H1 (cell line): ENCODE results near the gene IFT43. TPM values are rescaled to one million over a fixed set of nuclear protein-coding genes. Genes with fewer than 3 reads are reported as not detected.

Source experiments
- CTCF ChIA-PET: fragments of 300-600 bp; sonication (Branson Sonifier 250); formaldehyde crosslinking; loops from one replicate; lab custom pipeline; 2021; ENCODE audit not compliant: partially characterized antibody; lab: Charles Lee
- POLR2A ChIA-PET: fragments of 300-600 bp; sonication (Branson Sonifier 250); formaldehyde crosslinking; loops from one replicate; lab custom pipeline; 2021; ENCODE audit warnings: inconsistent platforms; ENCODE audit not compliant: partially characterized antibody; lab: Charles Lee
- DNase-seq, 2 experiments: peaks; one replicate each; pipeline versions ENCODE4 v3.0.0 to v3.0.0-alpha.2; 2010 to 2022; ENCODE audit warnings: low spot score in 2 of 2, low read depth in 1 of 2, mixed read lengths in 1 of 2
- FAIRE-seq: peaks from 2 replicates; lab custom pipeline; 2011; peaks lifted over from hg19 to GRCh38; lab: Jason Lieb, UNC
- H2AFZ ChIP-seq: 2 replicates; pipeline ENCODE4 v1.8.1; 2012; ENCODE audit warnings: low read length, inconsistent platforms
- H2AK5ac ChIP-seq: 2 replicates; pipeline ENCODE4 v1.6.1; 2013; ENCODE audit warnings: low read depth, low read length
- H2BK120ac ChIP-seq: replicated peaks from 2 replicates; pipeline ENCODE3; 2013; ENCODE audit warnings: low read depth, low read length, inconsistent platforms
- H2BK12ac ChIP-seq: 2 replicates; pipeline ENCODE4 v1.6.1; 2013; ENCODE audit warnings: low read depth, low read length
- H2BK15ac ChIP-seq: 2 replicates; pipeline ENCODE4 v1.6.1; 2013; ENCODE audit warnings: low read length
- H2BK20ac ChIP-seq: 2 replicates; pipeline ENCODE4 v1.6.1; 2013; ENCODE audit warnings: low read length
- H2BK5ac ChIP-seq: 2 replicates; pipeline ENCODE4 v1.6.1; 2013; ENCODE audit warnings: low read depth, low read length
- H3K14ac ChIP-seq: 2 replicates; pipeline ENCODE4 v1.6.1; 2013; ENCODE audit warnings: inconsistent platforms; ENCODE audit not compliant: insufficient read length
- H3K18ac ChIP-seq: 2 replicates; pipeline ENCODE4 v1.6.1; 2013; ENCODE audit warnings: low read length; ENCODE audit errors: extremely low read depth
- H3K23ac ChIP-seq: 2 replicates; pipeline ENCODE4 v1.6.1; 2013; ENCODE audit warnings: inconsistent platforms; ENCODE audit not compliant: insufficient read length
- H3K23me2 ChIP-seq: 2 replicates; pipeline ENCODE4 v1.6.1; 2013; ENCODE audit warnings: low read depth, low read length
- H3K27ac ChIP-seq: 2 replicates; pipeline ENCODE4 v1.6.1; 2011; ENCODE audit warnings: low read depth, low read length, inconsistent platforms
- H3K27me3 ChIP-seq, 4 experiments: replicated peaks in 1 of 4; 1 replicate in 1 of 4; 2 replicates in 3 of 4; pipeline versions ENCODE4 v1.6.1 to v1.8.1; 2011 to 2013; ENCODE audit warnings: low read length in 3 of 4, mild to moderate bottlenecking in 3 of 4, inconsistent platforms in 2 of 4, mixed read lengths in 2 of 4, moderate library complexity in 1 of 4; ENCODE audit not compliant: control insufficient read depth in 3 of 4, insufficient read depth in 3 of 4; ENCODE audit errors: extremely low read depth in 1 of 4
- H3K36me3 ChIP-seq, 4 experiments: 2 replicates each; pipeline versions ENCODE4 v1.6.1 to v1.8.1; 2011 to 2013; ENCODE audit warnings: mild to moderate bottlenecking in 4 of 4, low read length in 3 of 4, moderate library complexity in 2 of 4, control low read depth in 1 of 4, inconsistent platforms in 1 of 4; ENCODE audit not compliant: insufficient read depth in 4 of 4, control insufficient read depth in 2 of 4
- H3K4ac ChIP-seq: replicated peaks from 2 replicates; pipeline ENCODE3; 2013; ENCODE audit warnings: low read length, low read depth, mixed read lengths, inconsistent platforms; ENCODE audit not compliant: insufficient read length
- H3K4me1 ChIP-seq, 4 experiments: replicated peaks in 1 of 4; 1 replicate in 1 of 4; 2 replicates in 3 of 4; pipeline versions ENCODE4 v1.6.1 to v1.8.1; 2011 to 2013; ENCODE audit warnings: low read length in 3 of 4, inconsistent platforms in 2 of 4, mixed read lengths in 1 of 4; ENCODE audit not compliant: insufficient read depth in 4 of 4, control insufficient read depth in 3 of 4
- H3K4me2 ChIP-seq, 2 experiments: 2 replicates each; pipeline versions ENCODE4 v1.6.1 to v1.8.1; 2011 to 2013; ENCODE audit warnings: low read depth in 2 of 2, low read length in 2 of 2, control low read depth in 1 of 2, inconsistent platforms in 1 of 2, mild to moderate bottlenecking in 1 of 2; ENCODE audit not compliant: insufficient read depth in 1 of 2
- H3K4me3 ChIP-seq, 4 experiments: fragments of 200-600, 300-600 bp in 1 of 4; sonication (generic), shearing (Covaris generic), sonication (Bioruptor Twin) in 1 of 4; 2 replicates each; pipeline versions ENCODE4 v1.5.1 to v1.8.1; 2011 to 2016; ENCODE audit warnings: low read length in 4 of 4, low read depth in 3 of 4, control low read depth in 2 of 4, inconsistent platforms in 2 of 4, mild to moderate bottlenecking in 2 of 4, mixed read lengths in 1 of 4, moderate library complexity in 1 of 4; ENCODE audit not compliant: insufficient read depth in 2 of 4; ENCODE audit errors: extremely low read depth in 1 of 4
- H3K56ac ChIP-seq: replicated peaks from 2 replicates; pipeline ENCODE3; 2013; ENCODE audit warnings: low read depth, mild to moderate bottlenecking, mixed read lengths, low read length, inconsistent platforms; ENCODE audit not compliant: insufficient read length
- H3K79me1 ChIP-seq: 2 replicates; pipeline ENCODE4 v1.6.1; 2013; ENCODE audit warnings: low read depth, low read length, control low read depth
- H3K79me2 ChIP-seq, 2 experiments: 2 replicates each; pipeline versions ENCODE4 v1.6.1 to v1.8.1; 2012 to 2013; ENCODE audit warnings: low read length in 2 of 2, mild to moderate bottlenecking in 2 of 2, inconsistent platforms in 1 of 2; ENCODE audit not compliant: insufficient read depth in 2 of 2, control insufficient read depth in 1 of 2
- H3K9ac ChIP-seq, 4 experiments: replicated peaks in 1 of 4; 1 replicate in 1 of 4; 2 replicates in 3 of 4; pipeline versions ENCODE4 v1.6.1 to v1.8.1; 2011 to 2013; ENCODE audit warnings: low read depth in 3 of 4, low read length in 3 of 4, control low read depth in 2 of 4, mild to moderate bottlenecking in 2 of 4, moderate library complexity in 2 of 4, inconsistent platforms in 1 of 4; ENCODE audit errors: extremely low read depth in 1 of 4
- H3K9me3 ChIP-seq, 2 experiments: 2 replicates each; pipeline versions ENCODE4 v1.6.1 to v1.8.1; 2012 to 2013; ENCODE audit warnings: mild to moderate bottlenecking in 2 of 2, moderate library complexity in 2 of 2, control low read depth in 1 of 2, inconsistent platforms in 1 of 2, low read depth in 1 of 2, low read length in 1 of 2, mixed read lengths in 1 of 2; ENCODE audit not compliant: insufficient read depth in 2 of 2
- H4K20me1 ChIP-seq, 2 experiments: replicated peaks in 1 of 2; 2 replicates each; pipeline versions ENCODE3 to v1.8.1; 2011 to 2013; ENCODE audit warnings: inconsistent platforms in 2 of 2, low read length in 2 of 2, mild to moderate bottlenecking in 1 of 2; ENCODE audit not compliant: insufficient read depth in 2 of 2, control insufficient read depth in 1 of 2
- H4K5ac ChIP-seq: 2 replicates; pipeline ENCODE4 v1.6.1; 2013; ENCODE audit warnings: low read length, low read depth, mixed read lengths, inconsistent platforms; ENCODE audit not compliant: insufficient read length
- H4K8ac ChIP-seq: 2 replicates; pipeline ENCODE4 v1.8.0; 2013; ENCODE audit warnings: mild to moderate bottlenecking, moderate library complexity, low read length, inconsistent platforms; ENCODE audit not compliant: insufficient read depth; ENCODE audit errors: extremely low read depth
- H4K91ac ChIP-seq: replicated peaks from 2 replicates; pipeline ENCODE3; 2013; ENCODE audit warnings: low read length, mixed read lengths, inconsistent platforms; ENCODE audit not compliant: insufficient read length
- CREB1 ChIP-seq: IDR thresholded peaks from 2 replicates; pipeline ENCODE4 v1.6.1; 2012; ENCODE audit warnings: inconsistent platforms
- JUN ChIP-seq: IDR thresholded peaks from 2 replicates; pipeline ENCODE4 v1.6.1; 2011; ENCODE audit warnings: low read depth, mild to moderate bottlenecking, improper control_type of control experiment, low read length
- KDM4A ChIP-seq: IDR thresholded peaks from one replicate; pipeline ENCODE4 v1.7.1; 2012; ENCODE audit warnings: low read depth, mild to moderate bottlenecking, moderate library complexity, low read length, inconsistent platforms; ENCODE audit not compliant: severe bottlenecking
- KDM5A ChIP-seq: fragments of 200-600 bp; IDR thresholded peaks from 2 replicates; pipeline ENCODE4 v1.7.1; 2012; ENCODE audit warnings: mild to moderate bottlenecking, low read length, inconsistent platforms, mixed read lengths
- NANOG ChIP-seq: IDR thresholded peaks from 2 replicates; pipeline ENCODE4 v1.6.1; 2011; ENCODE audit warnings: low read length, low read depth, mild to moderate bottlenecking, inconsistent platforms; ENCODE audit not compliant: insufficient read depth, poor library complexity, severe bottlenecking
- NRF1 ChIP-seq: IDR thresholded peaks from 2 replicates; pipeline ENCODE4 v1.6.1; 2011; ENCODE audit warnings: mild to moderate bottlenecking, low read depth, low read length, improper control_type of control experiment
- PHF8 ChIP-seq: fragments of 200-600 bp; sonication (generic); conservative IDR thresholded peaks from 2 replicates; pipeline ENCODE4 v1.7.1; 2012; ENCODE audit warnings: low read depth, mild to moderate bottlenecking, inconsistent platforms, low read length, moderate library complexity
- RFX5 ChIP-seq: IDR thresholded peaks from 2 replicates; pipeline ENCODE4 v1.6.1; 2011; ENCODE audit warnings: low read depth, low read length, improper control_type of control experiment, borderline replicate concordance
- RNF2 ChIP-seq: fragments of 200-900, 300-1000 bp; sonication (generic); IDR thresholded peaks from 2 replicates; pipeline ENCODE4 v1.7.1; 2016; ENCODE audit warnings: borderline replicate concordance, low read depth, mild to moderate bottlenecking, antibody characterized with exemption, low read length; ENCODE audit not compliant: poor library complexity, severe bottlenecking; ENCODE audit errors: missing control alignments
- SP4 ChIP-seq: IDR thresholded peaks from 2 replicates; pipeline ENCODE4 v1.6.1; 2012; ENCODE audit warnings: low read length, inconsistent platforms
- TBP ChIP-seq: IDR thresholded peaks from 2 replicates; pipeline ENCODE4 v1.6.1; 2011; ENCODE audit warnings: low read depth, low read length, improper control_type of control experiment
- USF2 ChIP-seq: IDR thresholded peaks from 2 replicates; pipeline ENCODE4 v1.6.1; 2011; ENCODE audit warnings: low read length, improper control_type of control experiment
- WGBS, 2 experiments: shearing (Covaris generic) in 1 of 2; methylation state at CpG; one replicate each; pipeline versions ENCODE4 v1.1.6 to v1.1.7; 2013 to 2015; ENCODE audit warnings: low lambda C conversion rate in 2 of 2, mixed read lengths in 2 of 2, inconsistent platforms in 1 of 2, low coverage in 1 of 2, missing lambda C conversion rate in 1 of 2; ENCODE audit not compliant: insufficient replicate concordance in 2 of 2, insufficient coverage in 1 of 2, insufficient read length in 1 of 2; ENCODE audit errors: extremely low coverage in 1 of 2, missing lambda C conversion rate in 1 of 2; 5-methylcytosine and 5-hydroxymethylcytosine counted together
- polyA plus RNA-seq, 7 experiments: library from polyadenylated mRNA; depleted of rRNA in 3 of 7; stranded (reverse) in 5 of 7; unstranded in 2 of 7; fragments of >200 nt in 5 of 7; fragments of 200-250 nt in 2 of 7; gene quantifications; 1 replicate in 5 of 7; 2 replicates in 1 of 7; 4 replicates in 1 of 7; pipeline versions ENCODE4 v1.2.1 to v1.2.3, GENCODE V29; 2011 to 2013; ENCODE audit warnings: missing spikeins in 2 of 7, mixed read lengths in 2 of 7
- total RNA-seq: library from RNA; stranded (reverse); fragmentation: NEBNext Ultra II Directional; extraction: Animal tissue kit (Norgen Biotek cat#: 25700); gene quantifications from 2 replicates; pipeline ENCODE4 v1.2.1, GENCODE V29; 2021

IFT43 gene
- total and polyA plus RNA-seq, 2 of the 8 experiments (the other 6 are each of a cell fraction or from before 2014, with no cell fraction given), result 17.0 to 20.8 TPM

- TF ChIP-seq JUN, result no peak
- TF ChIP-seq KDM5A, result no peak
- no peak for TF ChIP-seq SP4
- TF ChIP-seq NANOG, result no peak
- TF ChIP-seq RFX5, result no peak
- TF ChIP-seq CREB1, result no peak
- no peak for TF ChIP-seq PHF8
- TF ChIP-seq USF2, result no peak
- TF ChIP-seq KDM4A, result no peak
- TF ChIP-seq NRF1, result no peak
- no peak for TF ChIP-seq RNF2
- no peak for TF ChIP-seq TBP
- Histone ChIP-seq H2BK120ac (no peak overlapping the region), H2BK20ac (no peak overlapping the region), H4K8ac (no peak overlapping the region), H3K23ac (no peak overlapping the region), H3K9me3 (no peaks in the 10 kb centered on the region), H3K27me3 (peaks cover 0 to 3% (median 0%) of the 10 kb centered on the region in 4 experiments; a peak in 2 of 7 replicates), H2BK5ac (no peak overlapping the region), H3K79me1 (no peaks in the 10 kb centered on the region), H3K4me2 (no peak overlapping the region), H3K14ac (no peak overlapping the region), H3K36me3 (no peaks in the 10 kb centered on the region), H3K4me3 (no peak overlapping the region), H3K56ac (no peak overlapping the region), H4K20me1 (peaks cover 0 to 2% of the 10 kb centered on the region in 2 experiments), H3K9ac (no peak overlapping the region), H3K18ac (no peak overlapping the region), H2AFZ (no peak overlapping the region), H4K5ac (no peak overlapping the region), H2BK12ac (no peak overlapping the region), H3K4me1 (peaks cover 9 to 17% (median 13%) of the 10 kb centered on the region in 4 experiments), H2BK15ac (no peak overlapping the region), H4K91ac (no peak overlapping the region), H3K23me2 (no peaks in the 10 kb centered on the region), H2AK5ac (no peak overlapping the region), H3K4ac (no peak overlapping the region), H3K27ac (no peak overlapping the region), H3K79me2 (no peaks in the 10 kb centered on the region)
- 92% methylated on average over 7 of the region's 7 CpGs; no CpG with 5 or more reads in 1 of the 2 experiments for WGBS, 2 experiments
- FAIRE-seq, result no peak
- ChIA-PET CTCF (no interaction called here), POLR2A (no interaction called here)
- DNase-seq, result no peak
Measured at GRCh38 chr14:76081642-76082041, 96.1 kb downstream of the IFT43 start.
